Choroid plexus epithelial cell (primary cell): ENCODE measurements around the gene TRIM38.
A peak's percentile ranks its signal among the peaks of the same experiment; 100 is the strongest.

Experiments
- DNase-seq: peaks from one replicate; pipeline ENCODE4 v3.0.0-alpha.2; 2010; ENCODE audit warnings: low read depth
- H3K4me3 ChIP-seq: 2 replicates; pipeline ENCODE4 v1.5.1; 2011; ENCODE audit warnings: low read depth, mild to moderate bottlenecking, control low read depth, low read length, moderate library complexity
- TF ChIP-seq, protein P1 (sequence below): conservative IDR thresholded peaks from 2 replicates; pipeline ENCODE4 v1.5.1; 2011; ENCODE audit warnings: low read depth, mild to moderate bottlenecking, control low read depth, inconsistent platforms, low read length, moderate library complexity

TRIM38 gene

DNA sequence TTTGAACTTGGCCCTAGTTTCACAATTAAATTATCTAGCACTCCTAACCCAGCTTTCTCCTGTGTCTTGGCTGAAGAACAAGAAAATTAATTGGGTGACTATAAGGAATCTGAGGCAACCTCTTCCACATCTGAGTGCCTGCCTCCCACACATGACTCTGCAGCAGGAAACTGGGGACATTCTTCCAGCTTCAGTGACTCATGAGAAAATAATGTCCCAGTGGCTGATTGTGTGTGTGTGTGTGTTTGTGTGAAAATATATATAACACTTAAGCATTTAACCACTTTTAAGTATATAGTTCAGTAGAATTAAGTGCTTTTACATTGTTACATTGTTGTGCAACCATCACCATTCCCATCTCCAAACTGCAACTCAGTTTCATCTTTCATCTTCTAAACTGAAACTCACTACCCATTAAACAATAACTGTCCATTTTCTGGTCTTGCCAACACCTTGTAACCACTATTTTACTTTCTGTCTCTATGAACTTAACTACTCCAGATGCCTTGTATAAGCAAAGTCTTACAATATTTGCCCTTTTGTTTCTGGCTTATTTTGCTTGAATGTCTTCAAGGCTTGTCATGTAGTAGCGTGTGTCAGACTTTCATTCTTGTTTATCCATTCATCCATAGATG, 8.7 kb downstream of the TRIM38 start:
- H3K4me3 ChIP-seq: no peak overlapping the region
- DNase-seq: peak; percentile 93
- TF ChIP-seq, protein P1, sequence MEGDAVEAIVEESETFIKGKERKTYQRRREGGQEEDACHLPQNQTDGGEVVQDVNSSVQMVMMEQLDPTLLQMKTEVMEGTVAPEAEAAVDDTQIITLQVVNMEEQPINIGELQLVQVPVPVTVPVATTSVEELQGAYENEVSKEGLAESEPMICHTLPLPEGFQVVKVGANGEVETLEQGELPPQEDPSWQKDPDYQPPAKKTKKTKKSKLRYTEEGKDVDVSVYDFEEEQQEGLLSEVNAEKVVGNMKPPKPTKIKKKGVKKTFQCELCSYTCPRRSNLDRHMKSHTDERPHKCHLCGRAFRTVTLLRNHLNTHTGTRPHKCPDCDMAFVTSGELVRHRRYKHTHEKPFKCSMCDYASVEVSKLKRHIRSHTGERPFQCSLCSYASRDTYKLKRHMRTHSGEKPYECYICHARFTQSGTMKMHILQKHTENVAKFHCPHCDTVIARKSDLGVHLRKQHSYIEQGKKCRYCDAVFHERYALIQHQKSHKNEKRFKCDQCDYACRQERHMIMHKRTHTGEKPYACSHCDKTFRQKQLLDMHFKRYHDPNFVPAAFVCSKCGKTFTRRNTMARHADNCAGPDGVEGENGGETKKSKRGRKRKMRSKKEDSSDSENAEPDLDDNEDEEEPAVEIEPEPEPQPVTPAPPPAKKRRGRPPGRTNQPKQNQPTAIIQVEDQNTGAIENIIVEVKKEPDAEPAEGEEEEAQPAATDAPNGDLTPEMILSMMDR: no peak

DNA sequence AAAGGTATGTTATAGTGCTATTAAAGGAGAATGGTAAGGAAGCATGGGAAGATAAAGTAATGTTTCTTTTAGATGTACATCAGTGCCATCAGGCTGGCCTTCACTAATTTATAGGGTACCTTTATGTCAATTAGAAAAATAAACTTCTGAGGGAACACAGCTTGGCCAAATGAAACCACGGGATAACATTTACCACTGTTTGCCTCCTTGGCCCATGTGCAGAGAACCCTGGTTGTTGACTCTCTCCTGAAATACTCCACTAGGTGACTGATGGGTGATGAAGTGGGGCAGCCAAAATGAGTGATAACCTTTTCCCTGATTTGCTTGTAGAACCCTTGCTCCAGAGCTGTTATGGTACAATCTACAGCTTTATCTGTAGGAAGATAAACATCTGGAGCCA, 9.5 kb downstream of the TRIM38 start:
- H3K4me3 ChIP-seq: no peak overlapping the region
- DNase-seq: no peak
- TF ChIP-seq, protein P1: no peak

DNA sequence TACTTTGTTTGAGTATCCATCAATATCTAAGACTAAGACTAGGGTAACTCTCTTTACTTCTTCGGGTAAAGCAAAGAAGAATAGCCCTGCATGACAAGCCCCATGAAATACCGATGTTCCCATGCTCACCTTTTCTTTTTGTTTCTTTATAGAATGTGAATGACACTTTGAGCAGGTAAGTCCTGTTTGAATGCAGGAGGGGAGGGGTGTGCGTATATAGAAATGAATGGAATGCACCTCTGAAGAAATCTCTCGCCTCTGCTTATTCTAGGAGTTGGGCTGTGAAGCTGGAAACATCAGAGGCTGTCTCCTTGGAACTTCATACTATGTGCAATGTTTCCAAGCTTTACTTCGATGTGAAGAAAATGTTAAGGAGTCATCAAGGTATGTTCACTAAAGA, 10.3 kb downstream of the TRIM38 start:
- no peak overlapping the region for H3K4me3 ChIP-seq
- no peak for DNase-seq
- TF ChIP-seq, protein P1: no peak

- H3K4me3 ChIP-seq: no peak overlapping the region
- no peak for DNase-seq
- TF ChIP-seq, protein P1: no peak
These were observed 11.4 kb downstream of the TRIM38 start for GRCh38 chr6:25973923-25974555.

GRCh38 chr6:25975923-25976560, 13.4 kb downstream of the TRIM38 start:
- no peak overlapping the region for H3K4me3 ChIP-seq
- no peak for DNase-seq
- TF ChIP-seq, protein P1: no peak

DNA sequence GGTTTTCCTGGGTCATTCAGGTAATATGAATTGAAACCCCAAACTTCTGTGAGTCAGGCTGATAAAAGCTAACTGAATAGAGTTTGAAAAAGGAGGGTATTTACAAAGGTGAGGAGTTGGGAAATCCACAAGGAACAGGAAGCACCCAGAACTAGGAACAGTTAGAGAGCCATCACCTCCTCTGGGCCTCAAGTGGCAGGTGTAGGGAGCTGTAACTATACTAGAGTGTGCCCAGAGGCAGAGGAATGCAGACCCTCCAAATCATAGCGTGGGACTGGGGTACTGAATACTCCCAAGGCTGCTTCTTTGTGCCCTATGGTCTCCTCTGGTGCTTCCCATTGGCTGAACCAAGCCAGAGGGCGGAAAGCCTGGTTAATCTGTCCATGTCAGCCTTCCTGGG, 18.3 kb downstream of the TRIM38 start:
- TF ChIP-seq, protein P1: no peak
- no peak for DNase-seq
- H3K4me3 ChIP-seq: no peak overlapping the region
